NT2/D1 (cell line): ENCODE measurements around the gene GBX1.

Experiments used
- DNase-seq: peaks from one replicate; pipeline ENCODE4 v3.0.0-alpha.2; 2011; ENCODE audit warnings: low read depth, low spot score
- H3K27me3 ChIP-seq: 2 replicates; pipeline ENCODE4 v1.6.0; 2011; ENCODE audit warnings: mild to moderate bottlenecking; ENCODE audit not compliant: insufficient read length, insufficient read depth
- H3K36me3 ChIP-seq: 2 replicates; pipeline ENCODE4 v1.6.1; 2011; ENCODE audit warnings: mild to moderate bottlenecking, low read length, mixed read lengths; ENCODE audit not compliant: insufficient read depth, insufficient read length
- H3K4me1 ChIP-seq: 2 replicates; pipeline ENCODE4 v1.5.1; 2011; ENCODE audit not compliant: insufficient read depth, insufficient read length
- H3K4me3 ChIP-seq: 2 replicates; pipeline ENCODE4 v1.5.1; 2011; ENCODE audit warnings: low read depth; ENCODE audit not compliant: insufficient read length
- H3K9ac ChIP-seq: 2 replicates; pipeline ENCODE4 v1.6.0; 2011; ENCODE audit warnings: low read depth; ENCODE audit not compliant: insufficient read length
- H3K9me3 ChIP-seq: 2 replicates; pipeline ENCODE4 v1.5.1; 2011; ENCODE audit warnings: mild to moderate bottlenecking, low read length; ENCODE audit not compliant: insufficient read depth
- SUZ12 ChIP-seq: IDR thresholded peaks from 2 replicates; pipeline ENCODE4 v1.6.1; 2011; ENCODE audit not compliant: insufficient read length, insufficient read depth; ENCODE audit errors: extremely low read depth
- YY1 ChIP-seq: IDR thresholded peaks from 2 replicates; pipeline ENCODE4 v1.6.1; 2011; ENCODE audit not compliant: insufficient read length, insufficient read depth
- ZNF274 ChIP-seq: IDR thresholded peaks from 2 replicates; pipeline ENCODE4 v1.6.1; 2011; ENCODE audit warnings: mild to moderate bottlenecking, low read depth, low read length

Gene GBX1

GRCh38 chr7:151208253-151208862 is 40.9 kb upstream of the GBX1 start:
- no peaks in the 10 kb centered on the region for H3K27me3 ChIP-seq
- H3K4me3 ChIP-seq, result no peak overlapping the region
- H3K9ac ChIP-seq, result no peak overlapping the region
- TF ChIP-seq SUZ12, result no peak
- TF ChIP-seq YY1, result no peak
- TF ChIP-seq ZNF274, result no peak
- no peak for DNase-seq
- no peaks in the 10 kb centered on the region for H3K9me3 ChIP-seq
- H3K36me3 ChIP-seq, result peaks cover 21% of the 10 kb centered on the region
- no peaks in the 10 kb centered on the region for H3K4me1 ChIP-seq

GRCh38 chr7:151207804-151208203 is 40.3 kb upstream of the GBX1 start:
- H3K4me3 ChIP-seq, result no peak overlapping the region
- TF ChIP-seq ZNF274 (no peak), YY1 (no peak), SUZ12 (no peak)
- DNase-seq, result no peak
- no peaks in the 10 kb centered on the region for H3K4me1 ChIP-seq
- H3K27me3 ChIP-seq, result no peaks in the 10 kb centered on the region
- H3K9me3 ChIP-seq, result no peaks in the 10 kb centered on the region
- peaks cover 16% of the 10 kb centered on the region for H3K36me3 ChIP-seq
- no peak overlapping the region for H3K9ac ChIP-seq

GRCh38 chr7:151207315-151207714 is 39.8 kb upstream of the GBX1 start:
- H3K9me3 ChIP-seq, result no peaks in the 10 kb centered on the region
- H3K36me3 ChIP-seq, result peaks cover 11% of the 10 kb centered on the region
- no peaks in the 10 kb centered on the region for H3K27me3 ChIP-seq
- no peak for DNase-seq
- H3K9ac ChIP-seq, result no peak overlapping the region
- no peak overlapping the region for H3K4me3 ChIP-seq
- TF ChIP-seq SUZ12 (no peak), ZNF274 (no peak), YY1 (no peak)
- no peaks in the 10 kb centered on the region for H3K4me1 ChIP-seq

GRCh38 chr7:151206914-151207313 is 39.4 kb upstream of the GBX1 start:
- Histone ChIP-seq H3K4me3 (no peak overlapping the region), H3K27me3 (no peaks in the 10 kb centered on the region), H3K9ac (no peak overlapping the region), H3K36me3 (peaks cover 7% of the 10 kb centered on the region), H3K9me3 (no peaks in the 10 kb centered on the region), H3K4me1 (no peaks in the 10 kb centered on the region)
- DNase-seq, result no peak
- TF ChIP-seq ZNF274 (no peak), YY1 (no peak), SUZ12 (no peak)

GRCh38 chr7:151205730-151206129 is 38.2 kb upstream of the GBX1 start:
- Histone ChIP-seq H3K36me3 (no peaks in the 10 kb centered on the region), H3K9me3 (no peaks in the 10 kb centered on the region), H3K4me1 (no peaks in the 10 kb centered on the region), H3K27me3 (no peaks in the 10 kb centered on the region), H3K9ac (no peak overlapping the region), H3K4me3 (no peak overlapping the region)
- DNase-seq, result no peak
- no peak for TF ChIP-seq YY1
- no peak for TF ChIP-seq ZNF274
- TF ChIP-seq SUZ12, result no peak

- TF ChIP-seq ZNF274 (no peak), SUZ12 (no peak), YY1 (no peak)
- DNase-seq, result no peak
- Histone ChIP-seq H3K4me3 (no peak overlapping the region), H3K9ac (no peak overlapping the region), H3K9me3 (no peaks in the 10 kb centered on the region), H3K4me1 (peaks cover 3% of the 10 kb centered on the region), H3K36me3 (no peaks in the 10 kb centered on the region), H3K27me3 (no peaks in the 10 kb centered on the region)
These were observed 37.0 kb upstream of the GBX1 start for GRCh38 chr7:151204383-151205032.

GRCh38 chr7:151202836-151203235 is 35.3 kb upstream of the GBX1 start:
- TF ChIP-seq SUZ12, result no peak
- no peak for TF ChIP-seq ZNF274
- no peak for TF ChIP-seq YY1
- no peak overlapping the region for H3K4me3 ChIP-seq
- DNase-seq, result no peak
- no peaks in the 10 kb centered on the region for H3K9me3 ChIP-seq
- H3K27me3 ChIP-seq, result no peaks in the 10 kb centered on the region
- peaks cover 6% of the 10 kb centered on the region for H3K4me1 ChIP-seq
- H3K9ac ChIP-seq, result no peak overlapping the region
- H3K36me3 ChIP-seq, result no peaks in the 10 kb centered on the region
